Hippocampal formation (tissue), 2 donors: ENCODE data around the gene MKS1.

ENCODE experiments used
- DNase-seq, 2 donors: peaks; one replicate each; lab custom pipeline; 2025; lab: John Stamatoyannopoulos, UW

Gene MKS1

DNA sequence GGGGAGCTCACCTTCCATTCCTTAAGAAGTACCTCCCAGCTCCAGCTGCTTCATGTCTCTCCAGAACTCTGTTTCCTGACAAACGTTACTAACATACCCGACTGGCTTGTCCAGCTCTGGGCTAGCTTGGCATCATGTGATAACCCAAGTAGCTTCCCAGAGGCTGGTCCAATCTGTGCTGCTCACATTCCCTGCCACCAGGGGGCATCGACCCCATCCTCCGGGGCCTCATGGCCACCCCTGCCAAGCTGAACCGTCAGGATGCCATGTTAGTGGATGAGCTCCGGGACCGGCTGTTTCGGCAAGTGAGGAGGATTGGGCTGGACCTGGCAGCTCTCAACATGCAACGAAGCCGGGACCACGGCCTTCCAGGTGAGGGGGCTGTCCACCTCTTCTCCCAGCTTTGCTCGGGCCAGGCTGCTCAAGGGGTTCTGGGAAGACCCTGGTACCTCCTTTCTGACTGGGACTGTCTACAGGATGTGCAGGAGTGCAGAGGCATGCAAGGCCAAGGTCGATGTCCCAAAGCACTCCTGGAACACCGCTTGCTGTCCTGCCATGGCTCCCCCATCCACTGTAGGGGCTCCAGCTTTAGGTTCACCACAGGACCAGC, 18.9 kb downstream of the MKS1 start:
- no peak for DNase-seq

GRCh38 chr17:58196610-58197009, 22.4 kb downstream of the MKS1 start:
- DNase-seq, result no peak

- no peak for DNase-seq
Observed at GRCh38 chr17:58195518-58196123, 23.4 kb downstream of the MKS1 start.

GRCh38 chr17:58193641-58194255, 25.3 kb downstream of the MKS1 start:
- DNase-seq, result no peak

GRCh38 chr17:58192612-58193011, 26.4 kb downstream of the MKS1 start, which contains the start of gene EPX:
Gene EPX, plus strand, starts transcription at chr17:58192726. Its CDS starts 121 bp downstream, at chr17:58192847.
- no peak for DNase-seq

GRCh38 chr17:58191241-58191896, 27.7 kb downstream of the MKS1 start:
- DNase-seq, result no peak

DNA sequence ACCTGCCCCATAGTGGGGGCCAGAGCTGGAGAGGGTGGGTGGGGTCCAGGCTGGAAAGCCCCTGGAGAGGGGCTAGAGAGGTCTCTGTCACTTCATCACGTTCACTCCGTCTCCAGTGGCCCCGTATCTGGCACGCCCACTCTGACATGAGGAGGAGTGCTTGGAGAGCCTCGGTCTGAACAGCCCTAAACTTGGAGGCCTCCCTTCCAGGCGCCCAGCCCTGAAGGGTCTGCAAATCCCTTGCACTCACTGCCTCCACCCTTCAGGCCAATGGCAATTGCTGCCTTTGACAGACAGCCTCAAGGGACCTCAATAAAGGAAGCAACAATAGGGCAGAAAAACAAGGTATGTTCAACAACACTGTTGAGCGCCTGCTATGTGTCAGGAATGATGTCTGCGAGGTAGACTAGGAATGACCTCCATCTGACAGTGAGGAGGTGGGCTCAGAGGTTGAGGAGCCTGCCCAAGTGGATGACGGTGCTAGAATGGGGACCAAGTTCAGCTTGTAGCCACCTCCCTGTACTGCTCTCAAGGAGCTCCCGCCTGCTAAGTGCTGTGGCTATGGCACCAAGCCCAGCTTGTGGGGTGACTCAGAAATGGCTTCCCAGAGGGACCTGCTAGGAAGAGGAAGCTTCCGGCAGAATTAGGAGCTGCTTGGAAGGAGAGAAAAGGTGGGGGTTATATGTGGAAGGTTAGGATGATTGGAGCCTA, 29.5 kb downstream of the MKS1 start:
- DNase-seq, result no peak

DNA sequence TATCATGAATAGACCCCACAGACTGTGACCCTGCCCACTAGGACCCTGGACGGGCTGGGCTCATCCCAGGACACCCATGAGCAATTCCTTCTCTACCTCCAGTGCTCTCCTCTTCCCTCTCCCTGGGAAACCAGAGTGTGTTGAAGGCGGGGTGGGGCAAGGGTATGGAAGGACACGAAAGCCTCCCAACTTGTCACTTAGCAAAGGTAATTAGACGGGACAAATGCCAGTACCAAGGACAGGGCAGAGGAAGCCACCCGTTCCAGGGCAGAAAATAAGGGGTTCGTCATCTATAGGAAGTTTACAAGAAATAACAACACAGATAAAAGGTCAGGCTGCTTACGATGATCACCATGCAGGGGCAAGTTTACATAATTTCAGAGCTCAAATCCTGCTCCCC, 31.4 kb downstream of the MKS1 start:
- DNase-seq, result no peak

DNA sequence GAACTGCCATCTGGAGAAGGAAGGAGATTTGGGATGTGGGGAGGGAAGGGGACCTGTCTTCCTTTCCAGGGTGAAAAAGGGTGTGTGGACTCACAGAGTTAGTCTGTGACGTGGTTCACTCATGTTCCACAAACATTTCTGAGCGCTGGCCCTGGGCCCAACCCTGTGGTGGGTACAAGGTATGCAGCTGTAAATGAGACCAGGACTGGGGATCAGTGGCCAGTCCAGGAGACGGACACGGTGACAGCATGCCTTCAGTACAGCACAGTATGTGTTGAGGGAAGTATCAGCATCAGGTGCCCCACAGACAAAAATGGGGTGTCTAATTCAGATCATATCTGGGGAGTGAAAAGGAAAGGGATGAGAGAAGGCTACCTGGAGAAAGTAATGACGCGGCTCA, 32.0 kb downstream of the MKS1 start:
- DNase-seq, result no peak

DNA sequence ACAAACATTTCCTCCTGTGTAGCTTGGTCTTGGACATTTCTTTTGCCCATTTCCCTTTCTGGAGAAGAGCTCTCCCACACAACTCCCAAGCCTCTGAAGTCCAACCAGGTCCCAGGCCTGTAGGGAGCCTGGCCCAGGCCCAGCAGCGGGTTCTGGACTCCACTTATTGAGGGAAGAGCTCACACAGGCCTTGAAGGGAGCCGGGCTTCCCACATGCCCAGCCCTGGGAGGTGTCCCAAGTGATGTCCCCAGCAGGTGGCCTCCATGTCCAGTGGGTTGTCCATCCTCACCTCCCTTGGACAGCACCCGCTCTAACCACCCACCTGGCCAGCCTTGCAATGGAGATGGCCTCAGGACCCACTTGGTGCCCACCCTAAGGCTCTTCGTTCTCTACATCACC, 32.5 kb downstream of the MKS1 start:
- DNase-seq, result no peak

DNA sequence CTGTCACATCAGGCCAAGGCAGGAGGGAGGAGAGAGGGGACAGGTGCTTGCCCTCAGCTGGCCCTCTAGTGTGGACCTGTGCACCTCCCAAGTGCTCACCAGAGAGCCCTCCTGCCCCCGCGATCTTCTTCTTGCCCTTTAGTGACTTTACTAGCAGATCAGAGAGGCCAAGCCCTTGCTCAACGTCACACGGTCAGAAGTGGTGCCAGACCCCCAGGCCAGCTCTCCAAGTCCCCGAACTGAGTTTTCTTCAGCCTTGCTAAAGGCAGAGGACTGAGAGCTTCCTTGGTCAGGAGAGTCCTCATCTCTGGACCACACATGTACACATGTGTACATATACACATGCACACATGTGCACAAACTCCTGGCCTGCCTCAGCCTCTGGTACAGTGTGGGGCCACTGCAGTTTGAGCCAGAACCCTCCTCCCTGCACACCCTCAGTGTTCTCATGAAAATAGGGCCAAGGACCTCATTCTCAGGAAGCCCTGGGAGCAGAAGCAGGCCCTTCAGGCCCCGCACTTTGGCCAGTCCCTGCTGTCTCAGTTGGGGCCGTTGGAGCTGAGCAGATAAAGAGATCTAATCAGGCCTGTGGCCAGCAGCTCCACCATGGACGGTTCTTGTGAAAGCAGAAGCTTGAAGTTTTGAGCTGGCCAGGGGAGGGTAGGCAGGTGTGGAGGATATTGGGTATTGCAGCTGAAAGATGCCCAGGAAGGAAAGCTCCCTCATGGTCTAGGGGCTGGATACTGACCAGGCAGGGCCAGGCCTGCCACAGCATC, 33.9 kb downstream of the MKS1 start:
- no peak for DNase-seq

- DNase-seq, result no peak
Observed at GRCh38 chr17:58184308-58184985, 34.6 kb downstream of the MKS1 start.

DNA sequence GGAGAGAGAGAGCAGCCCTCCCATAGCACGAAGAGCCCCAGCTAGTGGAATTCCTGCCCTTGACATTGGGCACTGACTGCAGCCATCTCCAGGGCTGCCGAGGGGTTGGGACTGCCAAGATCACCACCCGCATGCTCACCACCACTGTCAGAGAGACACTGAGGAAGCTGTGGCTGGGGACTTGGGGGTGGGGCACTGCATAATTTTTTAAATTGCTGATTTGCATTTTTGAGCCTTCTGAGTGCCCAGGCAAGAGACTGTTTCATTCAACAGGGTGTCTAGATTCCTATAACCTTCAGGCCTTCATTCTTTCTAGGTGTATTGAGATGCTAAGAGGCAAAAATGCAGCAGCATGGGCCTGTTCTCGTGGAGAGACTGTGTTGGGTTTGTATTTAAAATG, 35.5 kb downstream of the MKS1 start:
- no peak for DNase-seq

DNA sequence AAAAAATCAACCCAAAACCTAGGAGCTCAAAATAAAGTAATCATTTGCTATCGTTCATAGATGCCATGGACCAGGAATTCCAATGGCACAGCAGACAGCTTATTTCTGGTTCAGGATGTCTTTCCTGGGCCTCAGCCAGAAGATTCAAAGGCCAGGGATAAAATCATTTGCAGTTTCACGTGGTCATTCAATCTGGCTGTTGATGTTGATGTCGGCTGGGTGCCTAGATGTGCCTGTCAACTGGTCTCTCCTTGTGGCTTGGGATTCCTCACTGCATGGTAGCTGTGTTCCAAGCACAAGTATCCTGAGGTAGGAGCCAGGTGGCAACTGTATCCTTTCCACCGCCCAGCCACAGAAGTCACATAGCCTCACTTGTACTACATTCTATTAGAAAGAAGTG, 37.3 kb downstream of the MKS1 start:
- DNase-seq, result no peak

DNA sequence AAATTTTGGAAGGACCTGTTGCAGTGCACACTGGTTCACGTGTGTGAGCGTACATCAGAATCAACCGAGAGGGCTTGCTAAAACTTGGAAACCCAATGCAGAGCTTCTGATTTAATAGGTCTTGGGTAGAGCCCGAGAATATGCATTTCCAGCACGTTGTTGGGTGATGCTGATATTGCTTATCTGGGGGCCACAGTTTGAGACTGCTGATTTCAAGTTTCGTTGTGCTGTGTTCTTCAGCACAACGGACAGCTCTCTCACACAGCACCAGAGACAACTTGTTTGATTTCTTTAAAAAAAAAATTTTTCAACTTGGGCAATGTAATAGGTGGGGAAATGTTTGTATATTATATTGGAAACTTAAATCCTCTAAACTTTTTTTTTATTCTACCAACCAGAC, 42.9 kb downstream of the MKS1 start:
- DNase-seq, result no peak

GRCh38 chr17:58174871-58175270, 44.2 kb downstream of the MKS1 start:
- no peak for DNase-seq

DNA sequence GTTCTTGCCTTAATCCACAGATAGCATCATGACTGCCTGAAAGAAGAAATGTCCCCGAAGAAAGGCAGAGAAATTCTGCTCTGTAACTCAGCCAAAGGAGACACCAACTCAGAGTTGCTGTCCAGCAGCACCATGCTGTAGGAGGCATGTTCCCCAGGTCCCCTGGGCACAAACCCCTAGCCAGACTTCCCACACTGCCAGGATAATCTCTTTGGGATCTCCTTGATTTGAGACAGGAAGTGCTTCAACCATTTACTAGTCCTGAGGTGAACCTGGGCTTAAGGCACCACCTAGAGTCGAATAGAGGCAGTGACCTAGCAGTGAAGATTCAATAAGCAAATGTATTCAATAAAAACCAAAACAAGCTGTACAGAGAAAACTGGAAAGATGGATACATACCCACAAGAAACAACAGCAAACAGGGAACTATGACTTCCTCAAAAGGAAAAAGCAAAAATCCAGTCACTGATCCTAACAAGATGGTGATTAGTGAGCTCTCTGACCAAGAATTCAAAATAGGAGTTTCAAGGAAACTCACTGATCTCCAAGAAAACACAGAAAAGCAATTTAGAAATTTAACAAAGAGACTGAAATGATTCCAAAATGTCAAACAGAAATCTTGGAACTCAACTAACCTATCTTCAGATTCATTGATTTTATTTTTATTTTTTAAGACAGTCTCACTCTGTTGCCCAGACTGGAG, 46.5 kb downstream of the MKS1 start:
- no peak for DNase-seq

GRCh38 chr17:58170622-58171021, 48.4 kb downstream of the MKS1 start:
- no peak for DNase-seq

DNA sequence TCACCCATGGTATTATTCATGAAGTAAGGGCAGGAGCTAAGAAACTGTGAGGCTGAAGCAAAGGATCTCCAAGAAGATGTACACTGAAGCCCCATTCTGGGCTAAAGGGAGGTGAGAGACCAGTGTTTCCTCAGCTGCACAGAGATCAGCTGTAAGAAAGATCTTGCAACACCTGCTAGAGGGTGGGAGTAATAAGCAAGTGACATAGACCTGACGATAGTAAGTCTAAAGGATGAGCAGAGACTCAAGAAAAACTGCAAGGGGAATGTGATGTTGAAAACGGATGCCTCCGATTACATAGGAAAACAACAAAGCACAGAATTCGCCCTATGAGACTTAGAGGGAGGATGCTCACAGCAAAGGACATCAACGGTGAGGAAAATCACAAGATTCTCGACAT, 52.4 kb downstream of the MKS1 start, which contains the start of gene OR4D2:
OR4D2 (plus strand) TSS at position 301 of the 400 bp plus-strand sequence. CDS start 2,674 bp downstream, outside the sequence.
- DNase-seq, result no peak

GRCh38 chr17:58165981-58166380, 53.1 kb downstream of the MKS1 start:
- DNase-seq, result no peak
